GM12872 (cell line): ENCODE measurements around the gene CCT4.

Source experiments
- TF ChIP-seq, protein P1 (sequence below): IDR thresholded peaks from 3 replicates; pipeline ENCODE4 v1.5.1; 2011; ENCODE audit warnings: low read depth, mild to moderate bottlenecking, low read length, moderate library complexity; ENCODE audit not compliant: insufficient read depth

CCT4 gene

DNA sequence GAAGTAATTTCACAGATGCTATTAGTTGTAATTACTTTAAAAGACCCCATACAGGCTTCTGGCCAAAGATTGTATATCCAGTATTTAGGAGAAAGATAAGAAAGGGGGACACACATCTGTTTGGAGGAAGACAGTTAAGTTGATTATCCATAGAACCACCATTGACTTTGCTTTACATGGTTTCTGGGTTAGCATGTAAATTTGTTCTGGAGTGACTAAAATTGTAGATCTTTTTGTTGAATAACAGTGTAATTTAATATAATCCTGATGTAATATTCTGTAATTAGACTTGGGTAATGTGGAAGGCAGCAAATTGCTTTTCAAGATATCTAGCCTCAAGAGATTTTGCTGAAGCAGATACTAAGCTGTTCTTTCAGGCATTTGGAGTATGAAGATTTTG, 34.3 kb upstream of the CCT4 start:
- TF ChIP-seq, protein P1, sequence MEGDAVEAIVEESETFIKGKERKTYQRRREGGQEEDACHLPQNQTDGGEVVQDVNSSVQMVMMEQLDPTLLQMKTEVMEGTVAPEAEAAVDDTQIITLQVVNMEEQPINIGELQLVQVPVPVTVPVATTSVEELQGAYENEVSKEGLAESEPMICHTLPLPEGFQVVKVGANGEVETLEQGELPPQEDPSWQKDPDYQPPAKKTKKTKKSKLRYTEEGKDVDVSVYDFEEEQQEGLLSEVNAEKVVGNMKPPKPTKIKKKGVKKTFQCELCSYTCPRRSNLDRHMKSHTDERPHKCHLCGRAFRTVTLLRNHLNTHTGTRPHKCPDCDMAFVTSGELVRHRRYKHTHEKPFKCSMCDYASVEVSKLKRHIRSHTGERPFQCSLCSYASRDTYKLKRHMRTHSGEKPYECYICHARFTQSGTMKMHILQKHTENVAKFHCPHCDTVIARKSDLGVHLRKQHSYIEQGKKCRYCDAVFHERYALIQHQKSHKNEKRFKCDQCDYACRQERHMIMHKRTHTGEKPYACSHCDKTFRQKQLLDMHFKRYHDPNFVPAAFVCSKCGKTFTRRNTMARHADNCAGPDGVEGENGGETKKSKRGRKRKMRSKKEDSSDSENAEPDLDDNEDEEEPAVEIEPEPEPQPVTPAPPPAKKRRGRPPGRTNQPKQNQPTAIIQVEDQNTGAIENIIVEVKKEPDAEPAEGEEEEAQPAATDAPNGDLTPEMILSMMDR = no peak

DNA sequence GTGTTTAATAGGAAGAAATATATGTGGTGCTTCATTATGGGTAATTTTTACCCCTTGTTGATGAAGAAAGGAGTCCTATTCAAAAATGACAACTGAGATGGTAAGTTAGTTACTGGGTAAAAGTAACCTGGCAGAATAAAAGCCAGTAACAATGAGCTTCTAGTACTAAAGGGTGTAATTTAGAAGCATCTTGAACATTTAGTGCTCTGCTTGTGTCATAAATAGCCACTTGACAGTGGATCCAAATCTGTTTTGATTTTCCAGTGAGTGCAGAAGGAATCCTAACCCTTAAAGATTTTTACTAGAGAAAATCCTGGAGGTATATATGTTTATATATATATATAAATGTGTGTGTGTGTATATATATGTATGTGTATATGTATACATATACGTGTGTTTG, 32.1 kb upstream of the CCT4 start:
- TF ChIP-seq, protein P1 = no peak

DNA sequence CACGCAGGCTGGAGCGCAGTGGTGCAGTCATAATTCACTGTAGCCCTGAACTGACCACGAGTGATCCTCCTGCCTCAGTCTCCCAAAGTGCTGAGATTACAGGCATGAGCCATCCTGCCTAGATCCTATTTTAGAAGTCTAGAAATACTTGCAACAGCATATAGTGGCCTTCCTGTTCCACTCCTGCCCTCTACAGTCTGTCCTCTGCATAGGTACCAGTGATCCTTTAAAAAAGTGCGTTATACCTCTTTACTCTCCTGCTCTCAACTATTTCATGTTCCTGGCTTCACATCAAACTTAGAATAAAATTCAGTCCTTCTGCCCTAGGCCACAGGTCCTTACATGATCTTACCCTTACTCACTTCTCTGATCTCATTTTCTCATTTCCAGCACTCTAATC, 23.1 kb upstream of the CCT4 start:
- TF ChIP-seq, protein P1 = peak; percentile 34; the same call in 1 of the 3 replicates

DNA sequence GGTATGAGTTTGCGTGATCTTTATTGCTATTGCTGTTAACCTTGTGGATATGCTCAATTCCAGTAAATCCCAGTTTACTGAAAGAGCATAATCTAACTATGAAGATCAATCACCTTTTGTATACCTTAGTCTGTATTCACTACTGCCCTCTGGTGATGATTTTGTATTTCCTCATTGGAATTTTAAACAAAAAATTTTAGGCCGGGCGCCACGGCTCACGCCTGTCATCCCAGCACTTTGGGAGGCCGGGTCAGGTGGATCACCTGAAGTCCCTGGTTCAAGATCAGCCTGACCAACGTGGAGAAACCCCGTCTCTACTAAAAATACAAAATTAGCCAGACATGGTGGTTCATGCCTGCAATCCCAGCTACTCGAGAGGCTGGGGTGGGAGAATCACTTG, 22.1 kb upstream of the CCT4 start:
- TF ChIP-seq, protein P1 = peak; percentile 9; the same call in 1 of the 3 replicates

DNA sequence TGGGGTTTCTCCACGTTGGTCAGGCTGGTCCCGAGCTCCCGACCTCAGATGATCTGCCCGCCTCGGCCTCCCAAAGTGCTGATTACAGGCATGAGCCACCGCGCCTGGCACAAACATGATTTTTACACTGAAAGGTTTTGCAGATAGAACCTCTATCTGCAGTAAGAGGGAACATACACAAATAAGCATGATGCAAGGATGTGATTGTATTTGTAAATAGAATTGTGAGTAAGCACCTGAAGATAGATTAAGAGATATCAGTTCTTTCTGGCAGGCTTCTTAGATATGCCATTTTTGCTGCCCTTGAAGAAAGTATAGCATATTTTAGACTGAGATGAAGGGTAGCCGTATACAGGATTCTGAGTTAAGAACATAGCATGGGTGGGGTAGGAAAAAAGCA, 20.7 kb upstream of the CCT4 start:
- TF ChIP-seq, protein P1 = no peak

DNA sequence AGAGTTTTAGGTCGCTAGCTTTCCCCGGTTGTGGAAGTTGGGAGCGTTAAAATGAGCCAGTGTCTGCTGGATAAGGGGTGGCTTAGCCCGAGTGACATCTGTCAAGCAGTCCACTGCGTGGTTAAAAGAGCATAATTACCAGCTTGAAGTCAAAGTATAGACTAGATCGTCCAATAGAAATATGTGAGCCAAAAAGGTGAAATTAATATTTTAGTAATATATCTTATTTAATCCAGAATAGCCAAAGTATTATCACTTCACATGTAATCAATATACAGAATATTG, 17.7 kb upstream of the CCT4 start:
- TF ChIP-seq, protein P1 = no peak

DNA sequence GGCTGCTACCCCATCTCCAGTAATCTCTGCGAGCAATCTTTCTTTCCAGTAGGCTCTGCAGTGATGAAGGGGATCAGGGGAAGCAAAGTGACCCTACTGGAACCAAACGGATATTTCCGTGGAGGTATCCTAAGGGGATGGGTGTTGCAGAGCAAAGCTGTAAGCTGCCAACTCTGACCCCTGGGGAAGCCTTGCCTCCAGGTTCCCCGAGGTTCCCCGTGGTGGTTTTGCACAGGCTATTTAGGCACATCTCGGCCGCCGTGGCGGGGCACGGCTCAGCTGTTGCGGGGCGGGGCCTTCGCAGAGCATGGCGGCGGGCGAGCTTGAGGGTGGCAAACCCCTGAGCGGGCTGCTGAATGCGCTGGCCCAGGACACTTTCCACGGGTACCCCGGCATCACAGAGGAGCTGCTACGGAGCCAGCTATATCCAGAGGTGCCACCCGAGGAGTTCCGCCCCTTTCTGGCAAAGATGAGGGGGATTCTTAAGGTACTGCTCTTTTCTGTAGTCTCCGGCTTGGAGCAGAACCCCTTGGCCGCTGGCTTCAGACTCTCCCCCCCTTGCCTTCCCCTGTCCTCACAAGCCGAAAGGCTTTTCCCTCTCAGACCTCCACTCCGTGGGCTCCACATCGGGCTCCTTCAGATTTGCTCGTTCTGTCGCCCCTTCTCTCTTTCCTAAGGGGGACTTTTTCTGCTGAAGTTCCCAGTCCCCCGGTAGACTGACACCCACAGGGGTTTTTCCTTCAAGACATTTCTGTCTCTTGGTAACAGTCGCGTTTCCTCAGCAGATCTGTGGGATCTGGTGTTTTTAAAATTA, 17.1 kb upstream of the CCT4 start, which contains the start of gene COMMD1:
Gene COMMD1 (plus strand): TSS at position 303 of the 814 bp plus-strand sequence. CDS start 5 bp downstream, at position 308.
- TF ChIP-seq, protein P1 = no peak
